IPS-20b (cell line): ENCODE data around the gene CHERP.
"Not testable (repeated sequence)": the region's sequence is repeated elsewhere in the genome, so short reads cannot be mapped to it uniquely, and the experiment has no call there.

ENCODE experiments used
- H3K27ac ChIP-seq: one replicate; pipeline ENCODE4 v1.5.1; 2013; ENCODE audit warnings: low read length
- H3K27me3 ChIP-seq: 2 replicates; pipeline ENCODE4 v1.6.1; 2013; ENCODE audit warnings: mild to moderate bottlenecking, low read length, inconsistent platforms; ENCODE audit not compliant: insufficient read depth
- H3K36me3 ChIP-seq: 2 replicates; pipeline ENCODE4 v1.6.1; 2013; ENCODE audit warnings: low read depth, mild to moderate bottlenecking, inconsistent platforms, low read length, moderate library complexity; ENCODE audit not compliant: insufficient read depth
- H3K4me1 ChIP-seq: 2 replicates; pipeline ENCODE4 v1.6.1; 2013; ENCODE audit warnings: mild to moderate bottlenecking, control low read depth, inconsistent platforms, low read length, moderate library complexity; ENCODE audit not compliant: insufficient read depth
- H3K4me3 ChIP-seq: 2 replicates; pipeline ENCODE4 v1.5.1; 2013; ENCODE audit warnings: mild to moderate bottlenecking, low read length, inconsistent platforms
- H3K9ac ChIP-seq: 2 replicates; pipeline ENCODE4 v1.6.1; 2013; ENCODE audit warnings: low read depth, mild to moderate bottlenecking, inconsistent platforms, low read length, moderate library complexity
- H3K9me3 ChIP-seq: 2 replicates; pipeline ENCODE4 v1.6.1; 2013; ENCODE audit warnings: mild to moderate bottlenecking, low read depth, low read length, inconsistent platforms; ENCODE audit not compliant: insufficient read depth

The CHERP gene

DNA sequence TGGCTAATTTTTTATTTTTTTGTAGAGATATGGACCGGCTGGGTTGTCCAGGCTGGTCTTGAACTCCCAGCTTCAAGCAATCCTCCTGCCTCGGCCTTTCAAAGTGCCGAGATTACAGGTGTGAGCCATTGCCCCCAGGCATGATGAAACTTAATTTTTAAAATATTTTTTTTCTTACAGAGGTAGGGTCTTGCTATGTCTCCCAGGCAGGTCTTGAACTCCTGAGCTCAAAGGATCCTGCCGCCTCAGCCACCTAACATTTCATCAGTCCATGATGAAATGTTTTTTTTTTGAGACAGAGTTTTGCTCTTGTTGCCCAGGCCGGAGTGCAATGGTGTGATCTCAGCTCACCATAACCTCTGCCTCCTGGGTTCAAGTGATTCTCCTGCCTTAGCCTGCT is 33.7 kb downstream of the CHERP start:
- no peaks in the 10 kb centered on the region for H3K9me3 ChIP-seq
- no peak overlapping the region for H3K27ac ChIP-seq
- no peak overlapping the region for H3K9ac ChIP-seq
- no peak overlapping the region for H3K4me3 ChIP-seq
- H3K36me3 ChIP-seq, result peaks cover 27% of the 10 kb centered on the region
- H3K27me3 ChIP-seq, result no peaks in the 10 kb centered on the region
- H3K4me1 ChIP-seq, result no peaks in the 10 kb centered on the region

DNA sequence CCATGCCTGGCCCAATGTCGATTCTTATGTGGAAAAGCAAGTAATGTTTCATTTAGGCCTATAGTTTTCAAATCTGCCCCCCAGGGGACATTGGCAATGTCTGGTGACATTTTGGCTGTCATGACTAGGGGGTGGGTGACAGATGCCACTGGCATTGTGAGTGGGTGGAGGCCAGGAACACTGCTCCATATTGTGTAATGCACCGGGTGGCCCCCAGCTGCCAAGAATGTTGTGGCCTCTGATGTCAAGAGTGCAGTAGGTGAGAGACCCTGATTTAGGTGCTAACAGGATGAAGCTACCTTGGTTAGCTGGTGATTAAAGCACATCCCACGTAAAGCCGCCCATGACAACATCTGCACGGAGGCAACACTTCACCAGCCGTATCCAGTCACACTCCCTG is 35.3 kb downstream of the CHERP start:
- Histone ChIP-seq H3K27ac (no peak overlapping the region), H3K9ac (no peak overlapping the region), H3K36me3 (peaks cover 35% of the 10 kb centered on the region), H3K4me1 (no peaks in the 10 kb centered on the region), H3K4me3 (no peak overlapping the region), H3K27me3 (no peaks in the 10 kb centered on the region), H3K9me3 (no peaks in the 10 kb centered on the region)

DNA sequence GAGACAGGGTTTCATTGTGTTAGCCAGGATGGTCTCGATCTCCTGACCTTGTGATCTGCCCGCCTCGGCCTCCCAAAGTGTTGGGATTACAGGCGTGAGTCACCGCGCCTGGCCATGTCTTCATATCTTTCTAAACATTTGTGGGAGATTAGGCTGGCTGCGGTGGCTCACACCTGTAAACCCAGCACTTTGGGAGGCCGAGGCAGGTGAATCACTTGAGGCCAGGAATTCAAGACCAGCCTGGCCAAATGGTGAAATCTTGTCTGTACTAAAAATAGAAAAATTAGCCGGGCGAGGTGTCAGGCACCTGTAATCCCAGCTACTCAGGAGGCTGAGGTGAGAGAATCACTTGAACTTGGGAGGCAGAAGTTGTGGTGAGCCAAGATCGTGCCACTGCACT is 36.1 kb downstream of the CHERP start:
- H3K4me1 ChIP-seq, H3K4me3 ChIP-seq, H3K27me3 ChIP-seq, H3K9ac ChIP-seq, H3K27ac ChIP-seq, H3K9me3 ChIP-seq: not testable (repeated sequence)
- peaks cover 33% of the 10 kb centered on the region for H3K36me3 ChIP-seq

DNA sequence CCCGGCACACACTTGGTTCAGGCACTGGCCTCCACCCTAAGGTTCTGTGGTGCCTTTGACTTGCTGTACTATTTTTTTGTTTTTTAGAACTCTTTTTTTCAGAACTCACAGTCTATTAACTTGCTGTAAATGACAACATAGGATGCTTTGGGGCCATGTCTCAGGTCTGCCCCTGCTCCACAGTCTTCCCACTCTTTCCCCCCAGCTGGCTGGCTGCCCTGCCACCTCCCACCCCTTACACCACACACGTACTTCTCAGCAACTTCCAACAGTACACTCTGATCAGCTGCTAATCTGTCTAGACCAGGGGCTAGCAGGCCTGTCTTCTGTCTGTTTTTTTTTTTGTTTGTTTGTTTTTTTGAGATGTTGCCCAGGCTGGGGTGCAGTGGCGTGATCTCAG is 38.0 kb downstream of the CHERP start:
- Histone ChIP-seq H3K9ac (no peak overlapping the region), H3K4me1 (no peaks in the 10 kb centered on the region), H3K9me3 (no peaks in the 10 kb centered on the region), H3K27ac (no peak overlapping the region), H3K36me3 (peaks cover 22% of the 10 kb centered on the region), H3K4me3 (no peak overlapping the region), H3K27me3 (no peaks in the 10 kb centered on the region)

DNA sequence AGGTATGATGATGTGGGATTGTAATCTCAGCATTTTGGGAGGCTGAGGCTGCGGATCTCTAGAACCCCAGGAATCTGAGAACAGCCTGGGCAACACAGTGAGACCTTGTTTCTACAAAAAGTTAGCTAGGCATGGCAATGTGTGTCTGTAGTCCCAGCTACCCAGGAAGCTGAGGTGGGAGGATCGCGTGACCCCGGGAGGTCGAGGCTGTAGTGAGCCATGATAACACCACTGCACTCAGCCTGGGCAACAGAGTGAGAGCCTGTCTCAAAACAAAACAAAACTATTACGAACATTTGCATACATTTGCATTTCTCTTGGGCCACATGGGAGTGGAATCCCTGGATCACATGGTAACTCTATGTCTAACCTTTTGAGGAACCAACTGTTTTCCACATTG is 44.4 kb downstream of the CHERP start:
- H3K4me1 ChIP-seq, result 0 out of 2 replicates have a peak, but pooled peaks cover 4% of the 10 kb centered on the region
- H3K9me3 ChIP-seq, result no peaks in the 10 kb centered on the region

DNA sequence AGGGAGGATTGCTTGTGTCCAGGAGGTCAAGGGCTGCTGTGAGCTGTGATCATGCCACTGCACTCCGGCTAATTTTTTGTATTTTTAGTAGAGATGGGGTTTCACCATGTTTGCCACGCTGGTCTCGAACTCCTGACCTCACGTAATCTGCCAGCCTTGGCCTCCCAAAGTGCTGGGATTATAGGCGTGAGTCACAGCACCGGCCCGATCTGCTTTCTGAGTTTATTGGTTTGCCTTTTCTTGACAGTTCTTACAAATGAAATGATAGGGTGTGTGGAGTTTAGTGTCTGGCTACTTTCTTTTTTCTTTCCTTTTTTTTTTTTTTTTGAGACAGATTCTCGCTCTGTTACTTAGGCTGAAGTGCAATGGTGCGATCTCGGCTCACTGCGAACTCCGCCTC is 45.2 kb downstream of the CHERP start:
- H3K9ac ChIP-seq, result peak overlapping the region; percentile 30; the same call in 1 of the 2 replicates
- H3K27ac ChIP-seq, result no peak overlapping the region
- H3K4me1 ChIP-seq, result 0 out of 2 replicates have a peak, but pooled peaks cover 4% of the 10 kb centered on the region
- H3K36me3 ChIP-seq, result 0 out of 2 replicates have a peak, but pooled peaks cover 4% of the 10 kb centered on the region
- H3K4me3 ChIP-seq, result peak overlapping the region; percentile 97; the same call in 1 of the 2 replicates
- H3K9me3 ChIP-seq, result no peaks in the 10 kb centered on the region
- no peaks in the 10 kb centered on the region for H3K27me3 ChIP-seq

More for the DNA sequence above, 44.4 kb downstream of the CHERP start:
- Histone ChIP-seq H3K27me3 (no peaks in the 10 kb centered on the region), H3K9ac (no peak overlapping the region), H3K4me3 (no peak overlapping the region), H3K27ac (no peak overlapping the region), H3K36me3 (peaks cover 9% of the 10 kb centered on the region; the same call in 1 of the 2 replicates)

DNA sequence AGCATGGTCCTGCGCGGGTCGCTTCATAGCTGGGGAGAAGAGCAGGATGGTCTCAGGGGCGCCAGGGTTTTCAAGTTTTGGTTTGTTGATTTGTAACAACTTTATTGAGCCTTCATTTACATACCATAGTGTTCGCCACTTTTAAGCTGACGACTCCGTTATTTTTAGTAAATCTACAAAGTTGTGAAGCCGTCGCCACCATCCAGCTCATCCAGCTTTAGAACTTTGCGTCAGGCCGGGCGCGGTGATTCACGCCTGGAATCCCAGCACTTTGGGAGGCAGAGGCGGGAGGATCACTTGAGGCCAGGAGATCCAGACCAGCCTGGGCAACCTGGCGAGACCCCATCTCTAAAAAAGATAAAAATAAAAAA is 45.6 kb downstream of the CHERP start:
- H3K4me3 ChIP-seq, result peak overlapping the region; percentile 97
- H3K9me3 ChIP-seq, result no peaks in the 10 kb centered on the region
- H3K36me3 ChIP-seq, result 0 out of 2 replicates have a peak, but pooled peaks cover 4% of the 10 kb centered on the region
- H3K27me3 ChIP-seq, result no peaks in the 10 kb centered on the region
- no peak overlapping the region for H3K27ac ChIP-seq
- H3K4me1 ChIP-seq, result 0 out of 2 replicates have a peak, but pooled peaks cover 4% of the 10 kb centered on the region
- peak overlapping the region; percentile 30; the same call in 1 of the 2 replicates for H3K9ac ChIP-seq

DNA sequence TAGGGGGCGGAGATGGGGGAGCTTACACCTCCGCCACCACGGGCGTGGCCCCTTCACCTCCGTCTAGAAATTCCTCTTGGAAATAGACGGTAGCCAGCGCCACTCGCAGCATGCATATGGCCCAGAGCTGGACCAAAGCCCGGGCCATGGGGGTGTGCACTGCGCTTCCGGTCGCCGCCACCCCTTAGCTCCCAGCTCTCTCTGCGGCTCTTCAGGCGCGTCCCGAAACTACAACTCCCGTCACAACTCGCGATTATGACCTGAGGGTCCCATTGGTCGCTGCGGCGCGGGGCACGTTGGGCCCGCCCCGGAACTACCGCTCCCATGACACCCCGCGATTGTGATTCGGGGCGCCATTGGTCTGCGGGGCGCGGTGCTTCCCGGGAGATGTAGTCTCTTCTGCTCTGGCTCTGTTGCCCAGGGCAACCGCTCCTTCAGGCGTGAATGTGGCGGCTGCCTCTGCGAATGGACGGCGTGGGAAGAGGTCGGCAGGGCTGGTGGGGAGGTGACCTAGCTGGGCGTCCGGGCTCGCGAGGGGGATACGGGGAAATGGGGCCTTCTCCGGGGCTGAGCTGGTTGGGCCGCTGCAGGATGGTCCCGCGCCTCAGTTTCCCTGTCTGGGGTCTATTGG is 46.1 kb downstream of the CHERP start, which contains the start of the genes C19orf44 and CALR3:
Gene C19orf44, plus strand, starts transcription at position 413 of the 631 bp plus-strand sequence. CDS start 4,399 bp downstream, outside the sequence.
Gene CALR3, minus strand, starts transcription at position 186 of the 631 bp plus-strand sequence. Its CDS starts 38 bp downstream, at position 148.
- Histone ChIP-seq H3K4me1 (0 out of 2 replicates have a peak, but pooled peaks cover 4% of the 10 kb centered on the region), H3K36me3 (0 out of 2 replicates have a peak, but pooled peaks cover 2% of the 10 kb centered on the region), H3K27ac (peak within 1 kb of the TSS; percentile 93), H3K27me3 (no peaks in the 10 kb centered on the region), H3K9me3 (no peaks in the 10 kb centered on the region), H3K9ac (peak within 1 kb of the TSS; percentile 95), H3K4me3 (peak within 1 kb of the TSS; percentile 97)

DNA sequence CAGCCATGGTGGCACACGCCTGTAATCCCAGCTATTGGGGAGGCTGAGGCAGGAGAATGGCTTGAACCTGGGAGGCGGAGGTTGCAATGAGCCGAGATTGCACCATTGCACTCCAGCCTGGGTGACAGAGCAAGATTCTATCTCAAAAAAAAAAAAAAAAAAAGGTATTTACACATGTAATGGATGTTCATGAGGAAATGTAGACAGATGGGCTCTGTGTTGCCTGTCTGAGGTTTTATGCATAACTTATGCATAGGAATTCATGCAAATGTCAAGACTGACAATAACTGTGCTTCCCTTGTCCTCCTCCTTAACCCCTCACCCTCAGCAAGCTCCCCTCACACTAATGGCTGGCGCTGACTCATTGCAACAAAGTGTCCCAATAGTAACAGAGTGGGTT is 55.8 kb downstream of the CHERP start:
- not testable (repeated sequence) for H3K27me3 ChIP-seq, H3K4me3 ChIP-seq, H3K36me3 ChIP-seq, H3K9me3 ChIP-seq, H3K9ac ChIP-seq, H3K4me1 ChIP-seq, H3K27ac ChIP-seq

DNA sequence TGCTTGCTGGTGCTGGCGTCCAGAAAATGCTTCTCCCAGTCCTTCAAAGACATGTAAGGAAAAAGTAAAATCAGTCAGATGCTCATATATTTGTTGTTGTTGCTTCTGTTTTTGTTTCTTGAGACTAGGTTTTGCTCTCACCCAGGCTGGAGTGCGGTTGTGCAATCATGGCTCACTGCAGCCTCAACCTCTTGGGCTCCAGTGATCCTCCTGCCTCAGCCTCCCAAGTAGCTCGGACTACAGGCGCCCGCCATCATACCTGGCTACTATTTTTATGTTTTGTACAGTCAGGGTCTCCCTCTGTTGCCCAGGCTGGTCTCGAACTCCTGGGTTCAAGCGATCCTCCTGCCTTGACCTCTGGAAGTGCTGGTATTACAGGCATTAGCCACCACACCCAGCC is 59.5 kb downstream of the CHERP start:
- no peaks in the 10 kb centered on the region for H3K4me1 ChIP-seq
- H3K9me3 ChIP-seq, result no peaks in the 10 kb centered on the region
- no peaks in the 10 kb centered on the region for H3K27me3 ChIP-seq
- no peaks in the 10 kb centered on the region for H3K36me3 ChIP-seq
- no peak overlapping the region for H3K4me3 ChIP-seq
- H3K27ac ChIP-seq, result no peak overlapping the region
- no peak overlapping the region for H3K9ac ChIP-seq

DNA sequence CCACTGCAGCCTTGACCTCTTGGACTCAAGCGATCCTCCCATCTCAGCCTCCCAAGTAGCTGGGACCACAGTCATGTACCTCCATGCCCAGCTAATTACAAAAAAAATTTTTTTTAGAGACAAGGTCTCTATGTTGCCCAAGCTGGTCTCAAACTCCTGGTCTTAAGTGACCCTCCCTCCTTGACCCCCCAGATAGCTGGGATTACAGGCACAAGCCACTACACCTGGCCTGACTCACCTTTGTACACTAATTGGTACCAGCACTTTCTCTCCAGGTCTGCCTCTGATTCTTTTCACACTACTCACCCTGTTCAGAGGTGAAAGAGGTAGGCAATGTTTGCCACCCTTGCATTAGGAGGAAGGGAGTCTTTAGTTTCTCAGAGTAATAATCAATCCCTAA is 64.9 kb downstream of the CHERP start:
- H3K4me3 ChIP-seq, result no peak overlapping the region

DNA sequence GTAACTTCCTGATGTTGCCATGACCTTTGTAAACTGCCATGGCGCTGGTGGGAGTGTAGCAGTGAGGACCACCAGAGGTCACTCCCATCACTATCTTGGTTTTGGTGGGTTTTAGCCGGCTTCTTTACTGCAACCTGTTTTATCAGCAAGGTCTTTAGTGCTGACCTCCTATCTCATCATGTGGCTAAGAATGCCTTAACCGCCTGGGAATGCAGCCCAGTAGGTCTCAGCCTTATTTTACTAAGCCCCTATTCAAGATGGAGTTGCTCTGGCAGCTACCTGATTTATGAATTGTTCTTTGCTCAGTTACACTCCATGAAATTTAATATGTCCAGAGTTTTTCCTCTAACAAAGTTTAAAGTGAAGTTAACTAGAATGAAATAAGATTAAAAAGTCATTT is 65.8 kb downstream of the CHERP start:
- Histone ChIP-seq H3K9ac (no peak overlapping the region), H3K27me3 (no peaks in the 10 kb centered on the region), H3K4me3 (no peak overlapping the region), H3K9me3 (no peaks in the 10 kb centered on the region), H3K27ac (no peak overlapping the region), H3K36me3 (no peaks in the 10 kb centered on the region), H3K4me1 (no peaks in the 10 kb centered on the region)

More for the DNA sequence above, 64.9 kb downstream of the CHERP start:
- H3K4me1 ChIP-seq, result no peaks in the 10 kb centered on the region
- no peaks in the 10 kb centered on the region for H3K27me3 ChIP-seq
- no peaks in the 10 kb centered on the region for H3K36me3 ChIP-seq
- no peak overlapping the region for H3K9ac ChIP-seq
- H3K9me3 ChIP-seq, result no peaks in the 10 kb centered on the region
- H3K27ac ChIP-seq, result no peak overlapping the region
